ENCODE measurements around the gene KIF3C.

The KIF3C gene

GRCh38 chr2:25983735-25984134, 1.4 kb upstream of the KIF3C start:
- no peak for TF ChIP-seq POLR2AphosphoS5 (IDR thresholded peaks at IDR 0.05; ENCODE audit: low read depth, low read length)
- no peak for TF ChIP-seq SIN3A (IDR thresholded peaks at IDR 0.05; ENCODE audit: borderline replicate concordance, insufficient read depth, low read length)
- no peak for TF ChIP-seq TAF1 (IDR thresholded peaks at IDR 0.05; ENCODE audit: borderline replicate concordance, insufficient read depth, low read length)
- TF ChIP-seq FOXP2 (optimal IDR thresholded peaks at IDR 0.05; ENCODE audit: borderline replicate concordance, extremely low read depth, extremely low read length, insufficient read depth), result no peak
- TF ChIP-seq REST (IDR thresholded peaks at IDR 0.05; ENCODE audit: insufficient read depth in 1 of 2, low read depth in 2 of 2, low read length in 2 of 2), result no peak

- TF ChIP-seq POLR2AphosphoS5 (IDR thresholded peaks at IDR 0.05; ENCODE audit: low read depth, low read length) (no peak), SIN3A (IDR thresholded peaks at IDR 0.05; ENCODE audit: borderline replicate concordance, insufficient read depth, low read length) (no peak), REST (IDR thresholded peaks at IDR 0.05; ENCODE audit: insufficient read depth in 1 of 2, low read depth in 2 of 2, low read length in 2 of 2) (no peak), FOXP2 (optimal IDR thresholded peaks at IDR 0.05; ENCODE audit: borderline replicate concordance, extremely low read depth, extremely low read length, insufficient read depth) (no peak), TAF1 (IDR thresholded peaks at IDR 0.05; ENCODE audit: borderline replicate concordance, insufficient read depth, low read length) (no peak)
Measured at GRCh38 chr2:25982968-25983280, 627 bp upstream of the KIF3C start.

- TF ChIP-seq REST (IDR thresholded peaks at IDR 0.05; ENCODE audit: insufficient read depth in 1 of 2, low read depth in 2 of 2, low read length in 2 of 2), result no peak
- no peak for TF ChIP-seq TAF1 (IDR thresholded peaks at IDR 0.05; ENCODE audit: borderline replicate concordance, insufficient read depth, low read length)
- TF ChIP-seq POLR2AphosphoS5 (IDR thresholded peaks at IDR 0.05; ENCODE audit: low read depth, low read length), result no peak
- no peak for TF ChIP-seq FOXP2 (optimal IDR thresholded peaks at IDR 0.05; ENCODE audit: borderline replicate concordance, extremely low read depth, extremely low read length, insufficient read depth)
- no peak for TF ChIP-seq SIN3A (IDR thresholded peaks at IDR 0.05; ENCODE audit: borderline replicate concordance, insufficient read depth, low read length)
Measured at GRCh38 chr2:25981596-25982272, 563 bp downstream of the KIF3C start.

GRCh38 chr2:25980951-25981350, 1.3 kb downstream of the KIF3C start:
- TF ChIP-seq REST (IDR thresholded peaks at IDR 0.05; ENCODE audit: insufficient read depth in 1 of 2, low read depth in 2 of 2, low read length in 2 of 2) (no peak), TAF1 (IDR thresholded peaks at IDR 0.05; ENCODE audit: borderline replicate concordance, insufficient read depth, low read length) (no peak), SIN3A (IDR thresholded peaks at IDR 0.05; ENCODE audit: borderline replicate concordance, insufficient read depth, low read length) (no peak)

Measured in PFSK-1 (cell line).